Neuronal stem cell (in vitro differentiated cells): ENCODE data around the gene FGF3.

Experiments used
- DNase-seq: peaks from one replicate; pipeline ENCODE4 v3.0.0-alpha.2; 2013; ENCODE audit warnings: low spot score
- H2AFZ ChIP-seq: one replicate; pipeline ENCODE4 v1.6.1; 2013; ENCODE audit warnings: mild to moderate bottlenecking, low read length, inconsistent platforms
- H2AK5ac ChIP-seq: 2 replicates; pipeline ENCODE4 v1.6.1; 2013; ENCODE audit warnings: low read depth, mild to moderate bottlenecking, inconsistent platforms, low read length, moderate library complexity, mixed read lengths
- H2BK120ac ChIP-seq: 2 replicates; pipeline ENCODE4 v1.6.1; 2013; ENCODE audit warnings: low read depth, mild to moderate bottlenecking, inconsistent platforms, low read length, moderate library complexity, mixed read lengths
- H2BK12ac ChIP-seq: one replicate; pipeline ENCODE4 v1.6.1; 2013; ENCODE audit warnings: low read length, inconsistent platforms
- H2BK15ac ChIP-seq: 2 replicates; pipeline ENCODE4 v1.6.1; 2013; ENCODE audit warnings: mild to moderate bottlenecking, low read length, inconsistent platforms, mixed read lengths
- H2BK5ac ChIP-seq: one replicate; pipeline ENCODE4 v1.6.1; 2013; ENCODE audit warnings: inconsistent platforms, mild to moderate bottlenecking, low read length, moderate library complexity
- H3K14ac ChIP-seq: one replicate; pipeline ENCODE4 v1.6.1; 2013; ENCODE audit warnings: low read length, inconsistent platforms
- H3K18ac ChIP-seq: 2 replicates; pipeline ENCODE4 v1.6.1; 2013; ENCODE audit warnings: low read length, inconsistent platforms
- H3K23ac ChIP-seq: 2 replicates; pipeline ENCODE4 v1.6.1; 2013; ENCODE audit warnings: low read depth, mild to moderate bottlenecking, mixed read lengths, low read length, inconsistent platforms; ENCODE audit not compliant: poor library complexity
- H3K27ac ChIP-seq: replicated peaks from 3 replicates; pipeline ENCODE4 v1.5.1; 2013; ENCODE audit warnings: low read length, inconsistent platforms
- H3K27me3 ChIP-seq, 3 experiments: 2 replicates each; pipeline ENCODE4 v1.6.1; 2013; ENCODE audit warnings: low read length in 3 of 3, mild to moderate bottlenecking in 2 of 3, inconsistent platforms in 1 of 3, low read depth in 1 of 3, mixed read lengths in 1 of 3, moderate library complexity in 1 of 3; ENCODE audit not compliant: control insufficient read depth in 3 of 3, insufficient read depth in 3 of 3
- H3K36me3 ChIP-seq, 2 donors: replicated peaks in 1 of 2; 2 replicates each; pipeline ENCODE4 v1.6.1; 2013; ENCODE audit warnings: low read length in 2 of 2; ENCODE audit not compliant: control insufficient read depth in 2 of 2, insufficient read depth in 2 of 2
- H3K4ac ChIP-seq: 2 replicates; pipeline ENCODE4 v1.6.1; 2013; ENCODE audit warnings: inconsistent platforms, mild to moderate bottlenecking, low read length, moderate library complexity
- H3K4me1 ChIP-seq, 2 donors: 1 replicate in 1 of 2; 2 replicates in 1 of 2; pipeline ENCODE4 v1.6.1; 2013; ENCODE audit warnings: low read length in 2 of 2, low read depth in 1 of 2; ENCODE audit not compliant: control insufficient read depth in 2 of 2, insufficient read depth in 1 of 2
- H3K4me2 ChIP-seq: one replicate; pipeline ENCODE4 v1.6.1; 2013; ENCODE audit warnings: mild to moderate bottlenecking, low read length, inconsistent platforms; ENCODE audit not compliant: insufficient read depth, poor library complexity, severe bottlenecking
- H3K4me3 ChIP-seq, 2 donors: 2 replicates each; pipeline ENCODE4 v1.5.1; 2013; ENCODE audit warnings: low read length in 2 of 2, mild to moderate bottlenecking in 2 of 2, inconsistent platforms in 1 of 2, moderate library complexity in 1 of 2
- H3K79me1 ChIP-seq: one replicate; pipeline ENCODE4 v1.6.1; 2013; ENCODE audit warnings: low read depth, mild to moderate bottlenecking, inconsistent platforms, low read length, moderate library complexity
- H3K9ac ChIP-seq: one replicate; pipeline ENCODE4 v1.6.1; 2013; ENCODE audit warnings: mild to moderate bottlenecking, low read depth, low read length, inconsistent platforms; ENCODE audit not compliant: poor library complexity
- H3K9me3 ChIP-seq, 2 donors: replicated peaks in 1 of 2; 2 replicates each; pipeline versions ENCODE3 to v1.6.1; 2013; ENCODE audit warnings: low read length in 2 of 2, mild to moderate bottlenecking in 2 of 2, inconsistent platforms in 1 of 2, low read depth in 1 of 2, mixed read lengths in 1 of 2, moderate library complexity in 1 of 2; ENCODE audit not compliant: control insufficient read depth in 2 of 2, insufficient read depth in 1 of 2
- H4K8ac ChIP-seq: one replicate; pipeline ENCODE4 v1.6.1; 2013; ENCODE audit warnings: low read depth, mild to moderate bottlenecking, inconsistent platforms, low read length, moderate library complexity
- H4K91ac ChIP-seq: one replicate; pipeline ENCODE4 v1.6.1; 2013; ENCODE audit warnings: low read length, low read depth, mild to moderate bottlenecking, inconsistent platforms; ENCODE audit not compliant: poor library complexity
- WGBS, 2 donors: extraction: QIAGEN DNeasy Blood & Tissue Kit; methylation state at CpG; one replicate each; pipeline ENCODE4 v1.1.7; 2013; ENCODE audit warnings: missing lambda C conversion rate in 2 of 2, mixed read lengths in 1 of 2; ENCODE audit not compliant: insufficient read length in 2 of 2, insufficient replicate concordance in 1 of 2; ENCODE audit errors: extremely low coverage in 2 of 2; 5-methylcytosine and 5-hydroxymethylcytosine counted together

The FGF3 gene

DNA sequence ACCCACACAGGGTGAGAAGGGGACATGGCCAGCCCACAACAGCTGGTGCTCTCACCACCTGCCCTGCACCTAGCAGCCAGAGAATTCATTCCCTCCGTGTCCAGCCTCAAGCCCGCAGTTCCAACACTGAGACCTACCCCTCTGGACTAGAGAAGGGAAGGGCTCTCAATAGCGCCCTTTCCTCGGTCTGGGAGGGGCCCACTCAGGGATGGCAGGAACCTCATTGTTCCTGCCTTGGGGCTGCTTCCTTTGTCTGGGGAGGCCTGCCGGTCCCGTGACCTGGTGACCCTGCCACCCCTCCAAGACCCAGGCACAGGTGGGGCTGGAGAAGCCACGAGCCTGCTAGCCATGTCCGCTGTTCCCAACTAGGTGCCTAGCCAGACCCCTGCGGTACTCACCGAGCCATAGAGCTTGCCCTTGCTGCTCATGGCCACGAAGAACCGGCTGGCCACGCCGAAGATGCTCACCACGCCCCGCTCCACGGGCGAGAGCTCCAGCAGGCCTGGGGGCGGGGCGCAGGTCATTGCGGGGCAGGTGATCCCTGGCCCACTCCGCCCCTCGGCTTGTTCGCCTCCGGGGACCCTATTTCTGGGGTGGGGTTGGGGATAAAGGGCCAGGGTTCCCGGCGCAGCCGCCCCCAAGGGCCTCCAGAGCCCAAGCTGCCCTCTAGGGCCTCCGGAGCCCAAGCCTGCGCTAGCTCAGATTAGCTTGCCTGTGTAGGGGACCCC, 45.4 kb downstream of the FGF3 start:
- DNase-seq, result no peak
- Histone ChIP-seq H3K27me3 (peaks cover 20 to 84% (median 48%) of the 10 kb centered on the region in 3 experiments), H2AK5ac (no peak overlapping the region), H2BK15ac (peak overlapping the region; percentile 3), H3K9me3 (no peaks in the 10 kb centered on the region), H3K9ac (peak overlapping the region; percentile 17), H3K4me1 (peaks cover 0 to 13% of the 10 kb centered on the region in 2 donors), H3K36me3 (no peaks in the 10 kb centered on the region), H2BK5ac (no peak overlapping the region), H3K27ac (no peak overlapping the region), H3K4ac (no peak overlapping the region), H4K8ac (no peak overlapping the region), H3K14ac (peak overlapping the region; percentile 49), H3K23ac (peak overlapping the region; percentile 77), H3K4me3 (no peak overlapping the region), H4K91ac (no peak overlapping the region), H3K18ac (peak overlapping the region; percentile 92), H2AFZ (no peak overlapping the region), H2BK12ac (peak overlapping the region; percentile 76), H3K4me2 (peak overlapping the region; percentile 69), H2BK120ac (peak overlapping the region; percentile 39), H3K79me1 (no peaks in the 10 kb centered on the region)
- WGBS, 2 donors, result no CpG with 5 or more reads among the region's 30 CpGs

DNA sequence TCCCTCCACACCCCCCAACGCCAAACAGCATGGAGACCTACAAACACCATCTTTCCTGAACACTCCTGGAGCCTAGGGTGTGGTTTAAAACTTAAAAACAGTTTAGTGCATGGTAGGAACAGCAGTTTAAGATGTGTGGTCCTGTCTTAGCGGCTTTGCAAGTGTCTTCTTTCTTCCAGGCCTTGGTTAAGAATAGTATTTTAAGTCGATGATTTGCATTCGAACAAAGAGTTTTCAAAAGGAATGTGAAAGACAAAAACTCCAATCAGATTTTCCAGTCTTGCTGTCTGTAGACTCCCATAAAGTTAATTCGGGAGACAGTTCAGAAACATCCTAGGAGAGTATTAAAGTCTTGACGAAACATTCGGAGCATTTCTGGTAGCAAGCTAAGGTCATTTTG, 47.8 kb downstream of the FGF3 start:
- peaks cover 0 to 13% of the 10 kb centered on the region in 2 donors for H3K4me1 ChIP-seq
- no peak overlapping the region for H2BK5ac ChIP-seq
- H3K18ac ChIP-seq, result no peak overlapping the region
- H3K4me2 ChIP-seq, result no peak overlapping the region
- H3K4me3 ChIP-seq, result no peak overlapping the region
- no peak overlapping the region for H4K91ac ChIP-seq
- no peak for DNase-seq
- H3K9me3 ChIP-seq, result no peaks in the 10 kb centered on the region
- H3K36me3 ChIP-seq, result no peaks in the 10 kb centered on the region
- H2AK5ac ChIP-seq, result no peak overlapping the region
- H2BK120ac ChIP-seq, result no peak overlapping the region
- no peak overlapping the region for H3K27ac ChIP-seq
- no peak overlapping the region for H3K4ac ChIP-seq
- peaks cover 20 to 71% (median 40%) of the 10 kb centered on the region in 3 experiments for H3K27me3 ChIP-seq
- no peak overlapping the region for H3K14ac ChIP-seq
- WGBS, 2 donors, result no CpG with 5 or more reads among the region's 7 CpGs
- H2BK15ac ChIP-seq, result no peak overlapping the region
- no peak overlapping the region for H3K23ac ChIP-seq
- H2AFZ ChIP-seq, result no peak overlapping the region
- no peaks in the 10 kb centered on the region for H3K79me1 ChIP-seq
- H4K8ac ChIP-seq, result no peak overlapping the region
- H3K9ac ChIP-seq, result no peak overlapping the region
- H2BK12ac ChIP-seq, result no peak overlapping the region

DNA sequence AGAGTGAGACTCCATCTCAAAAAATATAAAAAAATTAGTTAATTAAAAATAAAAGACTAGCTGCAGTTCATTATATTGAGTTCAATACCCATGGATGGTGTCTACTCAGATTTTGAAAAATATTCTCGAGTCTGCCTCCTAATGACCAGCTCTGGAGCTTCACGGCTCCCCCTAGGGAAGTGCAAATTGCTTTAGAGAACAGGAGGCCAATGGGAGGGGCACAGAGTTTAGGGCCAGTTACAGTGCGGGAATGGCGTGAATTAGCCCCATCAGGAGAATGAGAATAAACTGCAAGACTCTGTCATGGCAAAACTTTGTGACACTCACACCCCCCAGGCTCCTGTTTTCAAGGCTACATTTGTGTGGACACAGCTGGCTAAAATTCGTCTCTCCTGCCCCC, 48.7 kb downstream of the FGF3 start:
- H3K27ac ChIP-seq, result no peak overlapping the region
- H3K79me1 ChIP-seq, result no peaks in the 10 kb centered on the region
- H2BK120ac ChIP-seq, result no peak overlapping the region
- no peak overlapping the region for H3K4me3 ChIP-seq
- H3K4me1 ChIP-seq, result peaks cover 0 to 11% of the 10 kb centered on the region in 2 donors
- no peak overlapping the region for H2BK12ac ChIP-seq
- H3K36me3 ChIP-seq, result no peaks in the 10 kb centered on the region
- H3K14ac ChIP-seq, result no peak overlapping the region
- H3K27me3 ChIP-seq, result peaks cover 16 to 62% (median 31%) of the 10 kb centered on the region in 3 experiments
- no peaks in the 10 kb centered on the region for H3K9me3 ChIP-seq
- no peak for DNase-seq
- no peak overlapping the region for H2AK5ac ChIP-seq
- no peak overlapping the region for H3K4me2 ChIP-seq
- H3K18ac ChIP-seq, result no peak overlapping the region
- no peak overlapping the region for H2AFZ ChIP-seq
- no peak overlapping the region for H4K91ac ChIP-seq
- H3K23ac ChIP-seq, result no peak overlapping the region
- H2BK5ac ChIP-seq, result no peak overlapping the region
- H4K8ac ChIP-seq, result no peak overlapping the region
- no peak overlapping the region for H3K4ac ChIP-seq
- WGBS, 2 donors, result no CpG with 5 or more reads among the region's 5 CpGs
- no peak overlapping the region for H2BK15ac ChIP-seq
- H3K9ac ChIP-seq, result no peak overlapping the region

- Histone ChIP-seq H2BK12ac (no peak overlapping the region), H3K27me3 (peaks cover 0 to 19% (median 0%) of the 10 kb centered on the region in 3 experiments), H2AK5ac (no peak overlapping the region), H3K4me1 (peaks cover 0 to 2% of the 10 kb centered on the region in 2 donors), H3K27ac (no peak overlapping the region), H3K4ac (no peak overlapping the region), H2BK120ac (no peak overlapping the region), H4K91ac (no peak overlapping the region), H3K18ac (no peak overlapping the region), H3K4me3 (no peak overlapping the region), H2BK15ac (no peak overlapping the region), H3K9ac (no peak overlapping the region), H2AFZ (no peak overlapping the region), H3K14ac (no peak overlapping the region), H3K36me3 (no peaks in the 10 kb centered on the region), H3K9me3 (peaks cover 0 to 5% of the 10 kb centered on the region in 2 donors), H3K23ac (no peak overlapping the region), H3K4me2 (no peak overlapping the region), H4K8ac (no peak overlapping the region), H2BK5ac (no peak overlapping the region), H3K79me1 (no peaks in the 10 kb centered on the region)
- no CpG with 5 or more reads among the region's 10 CpGs for whole genome bisulfite sequencing, 2 donors
- no peak for DNase-seq
These were observed 53.7 kb downstream of the FGF3 start for GRCh38 chr11:69765498-69765995.
